GM19023 (cell line): ENCODE data around the gene MXRA7.
"Not testable (repeated sequence)": the region's sequence is repeated elsewhere in the genome, so short reads cannot be mapped to it uniquely, and the experiment has no call there.

Source experiments
- ATAC-seq: cut with Tn5 transposase; IDR thresholded peaks from one replicate; pipeline ENCODE4 v1.9.1; 2021; ENCODE audit warnings: mild to moderate bottlenecking, moderate library complexity; ENCODE audit not compliant: unreplicated experiment

The MXRA7 gene

GRCh38 chr17:76735586-76736348, 25.0 kb upstream of the MXRA7 start:
- no peak for ATAC-seq

- no peak for ATAC-seq
Measured at GRCh38 chr17:76735006-76735405, 24.2 kb upstream of the MXRA7 start.

DNA sequence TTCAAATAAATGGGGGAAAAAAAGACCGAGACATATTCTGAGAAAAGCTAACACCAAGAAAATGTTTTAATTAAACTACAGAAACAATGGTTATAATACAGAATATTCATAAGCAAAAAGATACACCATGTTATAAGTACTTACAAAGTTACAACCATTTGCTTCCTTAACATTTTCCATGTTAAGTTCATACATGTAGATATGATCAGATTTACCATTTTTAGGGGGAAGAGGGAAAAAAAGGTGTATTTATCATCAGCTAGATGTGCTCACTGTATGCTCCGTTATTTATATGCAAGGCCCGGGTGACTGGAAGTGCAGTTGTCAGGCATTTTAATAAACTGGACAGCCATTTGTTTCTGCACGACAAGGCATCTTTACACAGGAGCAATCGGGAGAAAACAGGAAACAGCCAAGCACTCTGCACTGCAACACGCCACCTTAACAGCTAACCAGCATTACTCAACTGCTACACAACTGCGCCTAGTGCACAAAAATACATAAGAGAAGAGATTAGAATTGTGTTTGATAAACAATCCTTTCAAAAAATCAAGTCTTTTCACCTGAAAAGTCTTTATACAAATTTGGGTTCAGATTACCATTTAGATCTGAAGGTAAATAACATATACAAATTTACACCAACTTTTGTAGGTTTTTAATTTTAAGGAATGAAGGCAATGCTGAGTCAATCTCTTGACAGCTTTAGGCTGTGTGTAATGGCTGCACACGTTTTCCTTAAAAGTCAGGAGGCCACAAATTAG, 23.5 kb upstream of the MXRA7 start:
- no peak for ATAC-seq

GRCh38 chr17:76733618-76733957, 22.8 kb upstream of the MXRA7 start:
- no peak for ATAC-seq

DNA sequence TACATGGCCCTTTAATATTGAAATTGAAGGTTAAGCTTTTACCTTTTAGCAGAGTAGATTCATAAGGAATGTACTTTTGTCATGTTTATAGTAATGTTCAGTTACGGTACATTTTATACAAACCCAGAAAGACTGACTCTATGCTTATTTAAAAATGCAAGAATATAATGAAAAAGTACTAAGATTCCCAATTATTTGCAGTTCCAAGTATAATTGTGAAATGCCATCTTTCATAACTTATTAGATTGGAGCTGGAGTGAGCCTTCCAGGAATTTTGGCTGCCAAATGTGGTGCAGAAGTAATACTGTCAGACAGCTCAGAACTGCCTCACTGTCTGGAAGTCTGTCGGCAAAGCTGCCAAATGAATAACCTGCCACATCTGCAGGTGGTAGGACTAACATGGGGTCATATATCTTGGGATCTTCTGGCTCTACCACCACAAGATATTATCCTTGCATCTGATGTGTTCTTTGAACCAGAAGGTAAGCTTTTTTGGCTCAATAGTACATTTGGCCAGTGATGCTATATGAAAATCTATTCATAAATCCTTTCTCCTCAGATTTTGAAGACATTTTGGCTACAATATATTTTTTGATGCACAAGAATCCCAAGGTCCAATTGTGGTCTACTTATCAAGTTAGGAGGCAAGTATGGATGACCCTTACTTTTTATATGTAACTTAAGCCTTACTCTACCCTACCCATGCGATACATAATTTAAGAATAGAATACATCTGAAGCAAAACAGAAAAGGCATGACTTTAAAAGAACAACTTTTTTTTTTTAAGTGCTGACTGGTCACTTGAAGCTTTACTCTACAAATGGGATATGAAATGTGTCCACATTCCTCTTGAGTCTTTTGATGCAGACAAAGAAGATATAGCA, 22.2 kb upstream of the MXRA7 start:
- no peak for ATAC-seq

- ATAC-seq: not testable (repeated sequence)
Measured at GRCh38 chr17:76731800-76732733, 21.3 kb upstream of the MXRA7 start.

- no peak for ATAC-seq
Measured at GRCh38 chr17:76727745-76728456, 17.1 kb upstream of the MXRA7 start.

- ATAC-seq: peak; percentile 48
Measured at GRCh38 chr17:76726776-76727718, 16.3 kb upstream of the MXRA7 start, which contains the start of gene METTL23. Gene METTL23, plus strand, starts transcription at chr17:76726839. Its CDS starts 2,872 bp downstream, at chr17:76729711.

DNA sequence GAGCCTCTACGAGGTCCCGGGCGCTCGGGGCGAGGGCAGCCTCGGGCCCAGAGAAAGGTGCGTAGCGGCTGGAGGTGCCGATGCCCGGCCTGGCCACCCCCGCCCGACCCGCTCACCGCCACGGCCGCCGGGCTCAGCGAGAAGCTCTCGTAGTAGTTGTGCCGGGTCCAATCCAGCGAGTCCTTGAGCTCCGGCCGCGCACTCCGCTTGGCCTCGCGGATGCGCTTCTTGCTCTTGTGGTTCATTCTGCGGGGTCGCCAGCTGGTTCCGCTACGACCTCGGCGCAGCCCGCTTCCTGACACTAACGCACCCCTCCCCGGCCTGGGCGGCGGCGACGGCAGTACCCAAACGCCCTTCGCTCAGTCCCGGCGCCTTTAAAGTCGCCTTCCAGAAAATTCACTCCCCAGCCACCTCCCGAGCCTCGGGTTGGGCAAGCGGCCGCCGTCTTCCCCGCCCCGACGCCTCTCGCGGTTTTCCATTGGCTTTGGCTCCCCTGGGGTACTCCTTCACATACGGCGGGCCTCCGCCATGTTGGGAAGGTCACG, 15.5 kb upstream of the MXRA7 start, which contains the start of gene JMJD6:
JMJD6 (minus strand) TSS at position 376 of the 545 bp plus-strand sequence; CDS start at position 245, 131 bp downstream.
- ATAC-seq: peak; percentile 75

GRCh38 chr17:76725580-76726230, 14.9 kb upstream of the MXRA7 start:
- peak; percentile 22 for ATAC-seq

DNA sequence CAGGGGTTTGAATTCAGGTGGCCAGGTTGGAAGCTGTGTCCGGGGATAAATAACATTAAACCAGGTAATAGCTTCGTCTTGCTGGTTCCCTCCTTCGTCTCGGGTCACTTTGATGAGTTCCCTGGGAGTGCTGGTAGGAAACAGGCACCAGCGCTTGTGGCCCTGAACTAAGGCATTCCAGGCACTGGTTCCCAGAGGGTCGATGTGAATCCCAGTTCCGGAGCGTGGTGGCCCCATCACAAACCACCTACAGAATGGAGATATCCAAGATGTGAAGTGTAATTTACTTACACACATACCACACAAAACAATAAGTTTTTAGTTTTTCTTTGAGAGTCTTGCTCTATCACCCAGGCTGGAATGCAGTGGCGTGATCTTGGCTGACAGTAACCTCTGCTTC, 13.0 kb upstream of the MXRA7 start:
- no peak for ATAC-seq

DNA sequence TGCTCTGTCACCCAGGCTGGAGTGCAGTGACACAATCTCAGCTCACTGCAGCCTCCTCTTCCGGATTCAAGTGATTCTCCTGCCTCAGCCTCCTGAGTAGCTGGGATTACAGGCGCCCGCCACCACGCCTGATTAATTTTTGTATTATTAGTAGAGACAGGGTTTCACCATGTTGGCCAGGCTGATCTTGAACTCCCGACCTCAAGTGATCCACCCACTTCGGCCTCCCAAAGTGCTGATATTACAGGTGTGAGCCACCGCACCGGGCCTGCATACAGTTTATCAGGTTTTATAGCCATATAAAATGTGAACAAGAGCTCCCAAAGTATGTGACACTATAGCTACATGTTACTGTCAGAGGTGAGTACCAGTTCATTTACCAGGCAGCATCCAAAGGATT, 12.2 kb upstream of the MXRA7 start:
- not testable (repeated sequence) for ATAC-seq

- no peak for ATAC-seq
Measured at GRCh38 chr17:76722279-76722678, 11.5 kb upstream of the MXRA7 start.

DNA sequence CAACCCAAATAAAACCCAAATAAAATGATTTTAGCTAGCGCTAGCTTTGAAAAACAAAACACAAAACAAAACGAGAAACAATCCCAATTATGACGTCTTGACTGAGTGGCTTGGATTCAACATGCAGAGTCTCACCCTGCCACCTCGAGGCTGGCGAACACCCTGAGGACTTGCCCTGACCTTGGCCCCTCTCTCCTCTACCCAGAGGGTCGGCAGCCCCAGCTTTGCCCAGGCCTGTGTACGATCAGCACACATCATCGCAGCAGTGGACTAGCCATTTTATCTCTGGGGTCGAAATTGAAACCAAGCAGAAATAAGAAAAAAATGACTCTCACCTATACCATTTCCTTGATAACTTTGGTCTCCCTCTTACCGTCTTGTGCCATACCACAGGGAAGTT, 10.7 kb upstream of the MXRA7 start:
- ATAC-seq: no peak

- no peak for ATAC-seq
Measured at GRCh38 chr17:76720941-76721340, 10.2 kb upstream of the MXRA7 start.

- ATAC-seq: no peak
Measured at GRCh38 chr17:76720211-76720610, 9.4 kb upstream of the MXRA7 start.

DNA sequence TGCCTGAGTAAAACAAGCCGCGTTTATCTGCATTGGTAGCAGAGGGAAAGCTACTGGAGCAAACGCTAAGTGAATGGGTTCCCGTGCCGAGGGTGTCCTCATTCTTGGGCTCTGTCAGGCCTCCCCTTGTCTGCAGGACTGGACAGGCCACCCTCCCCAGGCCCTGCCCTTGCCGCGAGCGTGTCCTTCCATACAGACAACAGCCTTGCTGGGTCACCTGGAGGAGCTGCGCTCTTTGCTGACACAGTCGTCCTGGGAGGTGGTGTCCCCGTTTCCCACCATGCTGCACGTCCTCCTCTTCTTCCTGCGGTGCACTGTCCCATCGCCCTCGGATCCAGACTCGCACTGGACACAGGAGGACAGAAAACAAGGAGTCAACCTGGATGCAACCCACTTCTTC, 7.8 kb upstream of the MXRA7 start:
- no peak for ATAC-seq

GRCh38 chr17:76716839-76717215, 6.1 kb upstream of the MXRA7 start:
- ATAC-seq: no peak
